Activated T-cell treated with anti-CD3 and anti-CD28 coated beads, Interleukin-2, amount 50 U/mL, for 24 hours (primary cell): ENCODE data around the gene FES.

ENCODE experiments used
- DNase-seq: peaks from one replicate; pipeline ENCODE4 v3.0.0-alpha.2; 2020
- H3K27ac Mint-ChIP-seq: 2 replicates; pipeline ENCODE4 v1.8.0; 2020; ENCODE audit warnings: mild to moderate bottlenecking, mixed read lengths
- H3K27me3 Mint-ChIP-seq: 2 replicates; pipeline ENCODE4 v1.8.0; 2020; ENCODE audit warnings: mixed read lengths
- H3K36me3 Mint-ChIP-seq: 2 replicates; pipeline ENCODE4 v1.8.0; 2020; ENCODE audit warnings: low read depth, mixed read lengths
- H3K4me1 Mint-ChIP-seq: 2 replicates; pipeline ENCODE4 v1.8.0; 2020; ENCODE audit warnings: low read depth, mixed read lengths
- H3K4me3 Mint-ChIP-seq: 2 replicates; pipeline ENCODE4 v1.8.0; 2020; ENCODE audit warnings: mild to moderate bottlenecking, moderate library complexity, mixed read lengths
- H3K9me3 Mint-ChIP-seq: 2 replicates; pipeline ENCODE4 v1.8.0; 2020; ENCODE audit warnings: mixed read lengths

Gene FES

GRCh38 chr15:90945091-90945490, 60.8 kb downstream of the FES start:
- Mint-ChIP-seq H3K36me3 (peaks cover 95% of the 10 kb centered on the region), H3K4me3 (no peak overlapping the region), H3K27me3 (no peaks in the 10 kb centered on the region), H3K9me3 (no peaks in the 10 kb centered on the region), H3K27ac (no peak overlapping the region), H3K4me1 (no peaks in the 10 kb centered on the region)
- DNase-seq = no peak
